Renal pelvis (tissue), 4 donors: ENCODE measurements around the gene CCDC171. TPM values are rescaled to one million over a fixed set of nuclear protein-coding genes. Genes with fewer than 3 reads are reported as not detected.

ENCODE experiments used
- DNase-seq: peaks from one replicate; pipeline ENCODE4 v3.0.0-alpha.2; 2013
- polyA plus RNA-seq, 3 donors: library from polyadenylated mRNA; unstranded; fragments of 120-200 nt; gene quantifications; one replicate each; pipeline ENCODE4 v1.2.1, GENCODE V29; 2013; ENCODE audit not compliant: insufficient read length in 3 of 3

CCDC171 gene
- polyA plus RNA-seq, 3 donors = 3.5 to 6.6 (median 6.1) TPM

GRCh38 chr9:16000811-16001210 lies 448.0 kb downstream of the CCDC171 start:
- no peak for DNase-seq

- DNase-seq = no peak
These were observed 449.0 kb downstream of the CCDC171 start for GRCh38 chr9:16001856-16002255.

- DNase-seq = no peak
These were observed 450.0 kb downstream of the CCDC171 start for GRCh38 chr9:16002816-16003215.

- DNase-seq = no peak
These were observed 450.9 kb downstream of the CCDC171 start for GRCh38 chr9:16003785-16004184.

GRCh38 chr9:16004613-16005012 lies 451.8 kb downstream of the CCDC171 start:
- DNase-seq = no peak

GRCh38 chr9:16010221-16010620 lies 457.4 kb downstream of the CCDC171 start:
- DNase-seq = no peak

- DNase-seq = no peak
These were observed 459.8 kb downstream of the CCDC171 start for GRCh38 chr9:16012621-16013020.

- DNase-seq = no peak
These were observed 460.5 kb downstream of the CCDC171 start for GRCh38 chr9:16013366-16013765.

- DNase-seq = no peak
These were observed 461.0 kb downstream of the CCDC171 start for GRCh38 chr9:16013826-16014225.

- DNase-seq = no peak
These were observed 469.4 kb downstream of the CCDC171 start for GRCh38 chr9:16022228-16022627.

- no peak for DNase-seq
These were observed 470.6 kb downstream of the CCDC171 start for GRCh38 chr9:16023446-16023845.

Other genes starting within 250 kb of the CCDC171 start
- 1 to 10 TPM; 5.6 to 9.4 (median 9.1) TPM for gene TTC39B, start 245.8 kb upstream of the CCDC171 start, polyA plus RNA-seq
- gene SNAPC3, start 130.2 kb upstream of the CCDC171 start, polyA plus RNA-seq = 10 to 100 TPM; 36.4 to 50.7 (median 49.7) TPM
- gene PSIP1, start 42.1 kb upstream of the CCDC171 start, polyA plus RNA-seq = 100 to 1,000 TPM; 180 to 190 (median 186) TPM